A172 (cell line): ENCODE measurements around the gene CCNDBP1. TPM values are rescaled to one million over a fixed set of nuclear protein-coding genes. Genes with fewer than 3 reads are reported as not detected.
A peak's percentile ranks its signal among the peaks of the same experiment; 100 is the strongest.
"Not testable (repeated sequence)": the region's sequence is repeated elsewhere in the genome, so short reads cannot be mapped to it uniquely, and the experiment has no call there.

Experiments used
- DNase-seq: peaks from one replicate; pipeline ENCODE4 v3.0.0-alpha.2; 2015; ENCODE audit warnings: low spot score
- total RNA-seq: library from RNA; depleted of rRNA; stranded (reverse); fragments of >200 nt; shearing (Covaris generic); gene quantifications from 2 replicates; pipeline ENCODE4 v1.2.3, GENCODE V29; 2014

CCNDBP1 gene
- total RNA-seq, 1 experiment from 2014 or later = 90.6 TPM

DNA sequence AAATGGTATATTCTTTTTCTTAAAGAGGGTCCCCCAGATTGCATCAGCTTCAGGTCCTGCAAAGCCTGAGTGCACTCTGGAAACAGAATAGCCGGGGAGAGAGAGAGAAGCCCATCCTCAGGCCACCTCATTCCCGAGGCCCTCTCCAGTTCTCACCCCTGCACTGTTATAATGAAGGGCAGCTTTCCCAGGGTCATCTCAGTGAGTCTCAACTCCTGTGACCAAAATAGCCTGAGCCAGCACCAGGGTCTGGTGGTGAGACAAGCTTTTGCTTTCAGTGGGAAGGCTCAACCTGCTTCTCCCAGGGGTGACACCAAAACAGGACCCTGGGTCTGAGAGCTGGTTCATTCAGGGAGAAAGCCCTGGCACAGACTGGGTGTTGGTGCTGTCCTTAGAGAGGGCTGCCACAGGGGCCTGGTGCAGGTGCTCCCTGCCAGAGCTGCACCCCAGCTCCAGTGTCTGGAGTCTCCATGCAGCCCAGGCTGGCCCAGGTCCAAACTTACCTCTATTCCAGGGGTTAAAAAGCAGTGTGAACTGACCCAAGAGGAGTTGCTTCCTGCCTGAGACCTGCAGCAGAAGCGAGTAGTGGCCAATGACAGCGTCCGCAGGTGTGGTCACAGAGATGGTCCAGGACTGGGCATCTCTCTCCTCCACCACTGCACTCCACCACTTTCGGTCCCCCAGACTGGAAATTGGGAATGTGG is 29.5 kb downstream of the CCNDBP1 start:
- no peak for DNase-seq

DNA sequence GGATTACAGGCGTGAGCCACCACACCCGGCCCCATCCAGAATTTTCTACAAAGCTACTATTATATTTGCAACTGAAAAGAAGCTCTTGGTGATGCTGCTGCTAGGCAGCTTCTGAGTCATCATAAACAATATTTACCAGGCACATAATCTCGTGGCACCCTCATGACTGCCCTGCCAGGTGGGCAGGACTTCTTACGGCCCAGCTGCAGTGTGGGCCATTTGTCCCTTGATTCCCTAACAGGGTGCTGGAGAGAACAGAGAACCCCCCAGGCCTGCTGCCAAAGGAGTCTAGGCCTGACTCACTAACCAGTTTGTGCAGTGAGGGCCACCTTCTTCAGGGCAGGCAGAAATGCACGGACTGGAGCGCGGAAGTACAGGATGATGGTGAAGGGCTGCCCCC is 30.8 kb downstream of the CCNDBP1 start:
- DNase-seq = peak; percentile 42

DNA sequence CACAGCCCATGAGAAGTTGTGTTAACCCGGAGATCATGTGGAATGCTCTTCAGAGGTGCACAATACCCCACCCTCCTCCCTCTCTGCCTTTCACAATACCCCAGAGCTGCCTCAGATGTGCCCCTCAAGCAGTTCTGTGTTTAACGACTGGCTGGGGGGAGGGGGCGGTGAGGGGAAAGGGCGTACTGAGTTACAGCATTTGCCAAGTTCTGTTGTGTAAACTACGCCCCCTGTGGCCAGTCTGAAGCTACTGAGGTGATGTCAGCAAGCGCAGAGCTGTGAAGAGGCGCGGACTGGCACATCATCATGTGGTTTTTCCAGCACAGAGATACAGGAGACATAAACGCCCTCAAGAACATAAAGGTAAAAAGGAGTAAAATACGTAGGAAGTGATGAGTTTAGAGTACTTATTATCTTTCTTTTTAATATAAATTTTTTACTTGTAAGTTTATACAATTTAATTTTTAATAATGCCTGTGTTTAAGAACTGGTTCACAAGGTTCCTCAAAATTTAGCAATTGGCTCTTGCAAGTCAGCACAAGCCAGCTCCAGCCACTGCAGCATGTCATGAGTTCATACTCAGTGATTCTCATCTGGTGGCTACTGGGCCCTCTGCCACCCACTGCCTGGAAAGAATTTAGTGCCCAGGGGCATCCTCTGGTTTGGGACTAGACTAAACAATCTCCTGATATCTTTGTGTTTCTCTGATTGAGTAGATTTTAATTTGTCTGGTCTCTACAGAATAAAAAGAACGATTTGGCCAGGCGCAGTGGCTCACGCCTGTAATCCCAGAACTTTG is 33.9 kb downstream of the CCNDBP1 start:
- no peak for DNase-seq

DNA sequence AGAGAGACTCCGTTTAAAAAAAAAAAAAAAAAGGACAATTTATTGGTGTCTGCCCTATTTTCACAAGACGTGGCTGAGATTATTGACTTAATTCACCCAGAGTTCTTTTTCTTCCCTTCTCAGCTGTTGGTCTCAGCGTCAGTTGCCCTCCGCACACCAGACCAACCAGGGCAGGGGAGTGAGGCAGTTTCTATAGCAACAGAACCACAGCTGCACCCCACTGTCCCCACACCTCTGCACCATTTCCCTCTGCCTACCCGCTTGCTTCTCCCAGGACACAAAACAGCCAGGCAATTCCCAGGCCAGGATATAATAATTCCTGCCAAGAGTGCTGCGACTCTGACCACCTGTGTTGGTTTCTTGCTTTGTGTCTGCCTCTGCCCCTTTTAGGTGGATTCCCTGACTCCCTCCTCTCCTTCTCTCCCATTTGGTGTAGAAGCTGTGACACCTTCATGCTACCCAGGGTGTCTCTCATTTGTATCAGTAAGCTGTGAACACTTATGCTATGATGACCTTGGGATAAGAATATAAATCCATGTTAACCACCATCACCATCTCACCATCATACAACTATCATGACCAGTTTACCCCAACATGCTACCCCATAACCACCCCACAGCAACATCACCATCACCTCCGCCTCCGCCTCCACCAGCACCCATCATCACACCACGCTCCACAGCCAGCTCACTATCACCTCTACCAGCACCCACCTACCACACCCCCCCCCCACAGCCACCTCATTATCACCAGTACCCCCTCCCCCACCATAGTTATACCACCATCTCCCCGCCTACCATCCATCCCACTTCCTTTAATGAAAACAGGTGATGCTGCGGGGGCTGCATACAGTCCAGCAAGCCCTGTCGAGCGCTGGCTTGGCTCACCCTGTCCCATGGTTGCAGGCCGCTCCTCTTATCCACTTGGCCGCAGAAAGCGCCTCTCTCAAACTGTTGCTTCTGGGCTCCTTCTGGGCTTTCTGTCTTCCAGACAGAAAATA is 35.0 kb downstream of the CCNDBP1 start:
- no peak for DNase-seq

DNA sequence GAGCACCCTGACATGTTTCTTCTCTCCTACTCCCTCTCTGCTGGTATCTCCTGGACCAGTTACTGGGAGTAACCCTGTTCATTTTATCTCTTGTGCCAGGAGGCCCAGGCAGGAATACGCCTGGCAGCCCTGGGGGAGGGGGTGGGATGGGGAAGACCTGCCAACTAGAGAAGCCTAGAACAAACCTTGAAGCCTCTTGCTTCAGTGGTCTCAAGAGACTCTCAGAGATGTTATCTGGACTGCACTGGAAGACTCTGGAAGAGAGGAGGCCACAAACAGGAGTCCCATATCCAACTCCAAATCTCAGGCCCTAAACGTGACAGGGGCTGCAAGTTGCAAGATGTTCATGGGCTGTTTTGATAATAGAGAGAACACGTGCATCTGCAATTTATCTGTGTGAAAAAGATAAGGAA is 35.8 kb downstream of the CCNDBP1 start, which contains the start of gene EPB42:
Gene EPB42 (minus strand): TSS at position 28 of the 413 bp plus-strand sequence. CDS start 193 bp downstream, outside the sequence.
- DNase-seq = no peak

DNA sequence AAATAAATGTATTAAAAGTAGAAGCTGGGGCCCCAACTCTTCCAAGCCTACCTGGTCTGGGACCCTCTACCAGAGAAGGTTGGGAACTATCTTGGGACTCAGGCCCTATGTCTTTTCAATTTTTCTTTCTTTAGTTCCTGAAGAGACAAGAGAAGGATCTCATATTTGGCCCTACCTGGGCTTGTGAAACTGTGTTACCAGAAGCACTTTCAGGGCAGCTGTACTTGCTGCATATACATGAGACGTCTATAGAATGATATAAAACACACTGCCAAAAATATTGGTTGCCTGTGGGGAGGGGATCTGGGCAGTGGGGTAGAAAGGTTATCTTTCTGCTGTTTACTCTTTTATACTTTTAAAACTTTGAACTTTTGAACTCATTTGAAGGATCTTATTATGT is 36.2 kb downstream of the CCNDBP1 start:
- no peak for DNase-seq

DNA sequence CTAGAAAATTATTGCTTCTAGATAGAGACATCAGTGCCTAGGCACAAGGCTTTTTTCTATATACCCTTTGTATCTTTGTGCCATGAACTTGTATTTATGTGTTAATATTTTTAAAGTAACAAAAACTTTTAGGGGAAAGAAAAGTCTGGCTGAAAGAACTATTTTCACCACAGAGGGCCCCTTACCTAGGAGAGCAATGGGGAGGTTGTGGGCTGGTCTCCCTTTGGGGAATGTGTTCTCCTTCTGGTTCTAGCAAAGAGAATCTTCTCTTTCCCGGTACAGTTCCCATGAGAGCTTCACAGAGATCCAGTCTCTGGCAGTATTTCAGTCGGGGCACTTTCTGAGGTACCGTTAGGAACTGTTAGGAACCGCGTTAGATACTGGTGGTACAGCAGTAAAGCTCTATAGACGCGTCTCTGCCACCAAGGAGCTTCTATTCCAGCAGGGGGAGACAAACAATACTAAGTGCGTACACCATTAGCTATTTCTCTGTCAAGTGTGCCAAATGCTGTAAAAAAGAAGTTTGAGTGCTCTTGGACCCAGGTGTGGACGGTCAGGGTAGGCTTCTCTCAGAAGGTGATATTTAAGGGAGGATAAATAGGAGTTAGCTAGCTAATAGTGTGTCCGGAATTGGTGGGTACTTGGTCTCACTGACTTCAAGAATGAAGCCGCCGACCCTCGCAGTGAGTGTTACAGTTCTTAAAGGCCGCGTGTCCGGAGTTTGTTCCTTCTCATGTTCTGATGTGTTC is 40.2 kb downstream of the CCNDBP1 start:
- DNase-seq = peak; percentile 71

DNA sequence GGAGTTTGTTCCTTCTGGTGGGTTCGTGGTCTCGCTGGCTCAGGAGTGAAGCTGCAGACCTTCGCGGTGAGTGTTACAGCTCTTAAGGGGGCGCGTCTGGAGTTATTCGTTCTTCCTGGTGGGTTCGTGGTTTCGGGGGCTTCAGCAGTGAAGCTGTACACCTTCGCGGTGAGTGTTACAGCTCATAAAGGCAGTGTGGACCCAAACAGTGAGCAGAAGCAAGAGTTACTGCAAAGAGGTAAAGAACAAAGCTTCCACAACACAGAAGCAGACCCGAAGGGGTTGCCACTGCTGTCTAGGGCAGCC is 40.7 kb downstream of the CCNDBP1 start:
- DNase-seq = not testable (repeated sequence)

DNA sequence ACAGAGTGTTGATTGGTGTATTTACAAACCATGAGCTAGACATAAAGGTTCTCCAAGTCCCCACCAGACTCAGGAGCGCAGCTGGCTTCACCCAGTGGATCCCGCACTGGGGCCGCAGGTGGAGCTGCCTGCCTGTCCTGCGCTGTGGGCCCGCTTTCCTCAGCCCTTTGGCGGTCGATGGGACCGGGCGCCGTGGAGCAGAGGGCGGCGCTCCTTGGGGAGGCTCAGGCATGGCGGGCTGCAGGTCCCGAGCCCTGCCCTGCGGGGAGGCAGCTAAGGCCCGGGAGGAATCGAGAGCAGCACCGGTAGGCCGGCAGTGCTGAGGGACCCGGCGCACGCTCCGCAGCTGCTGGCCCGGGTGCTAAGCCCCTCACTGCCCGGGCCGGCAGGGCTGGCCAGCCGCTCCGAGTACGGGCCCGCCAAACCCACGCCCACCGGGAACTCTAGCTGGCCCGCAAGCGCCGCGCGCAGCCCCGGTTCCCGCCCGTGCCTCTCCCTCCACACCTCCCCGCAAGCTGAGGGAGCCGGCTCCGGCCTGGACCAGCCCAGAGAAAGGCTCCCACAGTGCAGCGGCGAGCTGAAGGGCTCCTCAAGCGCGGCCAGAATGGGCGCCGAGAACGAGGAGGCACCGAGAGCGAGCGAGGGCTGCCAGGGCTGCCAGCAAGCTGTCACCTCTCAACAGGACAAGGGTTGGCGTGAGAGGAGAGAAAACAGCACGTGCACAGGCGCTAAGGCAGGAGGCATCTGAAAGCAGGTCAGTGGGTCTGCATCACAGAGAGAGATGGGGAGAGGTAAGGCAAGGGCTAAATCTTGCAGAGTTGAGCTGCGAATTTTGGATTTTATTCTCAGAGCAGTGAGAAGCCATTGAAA is 41.5 kb downstream of the CCNDBP1 start:
- DNase-seq = no peak

DNA sequence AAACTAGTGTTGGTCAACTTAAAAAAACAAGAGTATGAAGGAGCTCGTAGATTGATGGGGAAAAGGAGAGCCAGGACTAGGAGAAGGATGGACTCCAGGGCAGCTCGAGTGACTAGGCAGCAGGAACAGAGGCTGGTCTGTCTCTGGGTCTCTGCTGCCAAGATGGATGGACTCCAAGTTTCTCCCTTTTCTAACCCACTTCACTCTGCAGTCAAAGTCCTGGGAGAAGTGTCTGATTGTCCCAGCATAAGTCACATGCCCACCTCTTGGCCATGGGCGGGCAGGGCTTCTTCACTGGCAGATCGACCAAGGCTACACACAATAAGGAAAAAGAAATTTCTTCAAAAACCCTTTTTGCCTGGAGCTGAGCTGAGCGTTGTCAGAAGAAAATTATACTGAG is 44.8 kb downstream of the CCNDBP1 start:
- no peak for DNase-seq

DNA sequence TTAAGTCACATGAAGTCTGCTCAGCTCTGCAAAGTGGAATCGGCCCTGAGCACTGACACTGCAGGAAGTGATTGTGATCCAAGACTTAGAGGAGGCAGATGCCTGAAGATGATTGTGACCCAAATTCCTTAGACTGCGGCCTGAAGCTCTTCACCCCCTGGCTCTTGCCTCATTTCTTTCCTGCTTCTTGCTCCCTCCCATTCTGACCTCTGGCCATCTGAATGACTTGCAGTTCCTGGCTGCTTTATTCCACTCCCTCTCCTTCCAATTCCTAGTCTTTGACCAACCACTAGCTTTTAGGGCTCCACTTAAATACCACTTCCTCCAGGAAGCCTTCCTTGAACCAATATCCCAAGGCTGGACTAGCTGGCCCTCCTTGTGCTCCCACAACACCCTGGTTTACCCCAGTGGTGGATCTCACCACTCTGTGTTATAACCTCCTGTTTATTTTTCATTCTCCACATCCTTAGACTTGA is 45.5 kb downstream of the CCNDBP1 start:
- no peak for DNase-seq

DNA sequence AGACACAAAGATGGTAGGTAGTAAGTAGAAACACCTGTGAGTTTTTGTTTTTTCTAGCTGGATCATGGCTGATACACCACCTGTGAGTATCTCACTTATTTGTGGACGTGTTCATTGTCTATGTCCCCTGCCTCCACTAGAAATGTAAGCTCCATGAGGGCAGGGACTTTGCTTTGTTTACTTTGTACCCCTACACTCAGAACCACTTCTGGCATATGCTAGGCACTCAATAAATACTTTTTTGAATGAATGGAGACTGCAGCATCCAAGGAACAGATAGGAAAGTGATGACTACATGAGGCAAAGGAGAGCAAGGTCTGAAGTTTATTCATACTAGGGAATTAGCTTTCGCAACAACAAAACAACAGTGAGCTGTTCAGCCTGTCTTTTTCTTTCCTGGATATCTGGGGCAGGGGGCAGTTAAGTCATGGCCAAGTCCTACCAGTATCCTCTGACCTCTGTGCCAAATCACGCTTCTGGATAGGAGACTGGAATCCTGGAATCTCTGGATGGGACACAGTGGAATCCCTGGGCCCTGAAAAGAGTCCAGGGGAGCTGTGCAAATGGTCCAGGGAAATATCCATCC is 47.2 kb downstream of the CCNDBP1 start:
- no peak for DNase-seq

DNA sequence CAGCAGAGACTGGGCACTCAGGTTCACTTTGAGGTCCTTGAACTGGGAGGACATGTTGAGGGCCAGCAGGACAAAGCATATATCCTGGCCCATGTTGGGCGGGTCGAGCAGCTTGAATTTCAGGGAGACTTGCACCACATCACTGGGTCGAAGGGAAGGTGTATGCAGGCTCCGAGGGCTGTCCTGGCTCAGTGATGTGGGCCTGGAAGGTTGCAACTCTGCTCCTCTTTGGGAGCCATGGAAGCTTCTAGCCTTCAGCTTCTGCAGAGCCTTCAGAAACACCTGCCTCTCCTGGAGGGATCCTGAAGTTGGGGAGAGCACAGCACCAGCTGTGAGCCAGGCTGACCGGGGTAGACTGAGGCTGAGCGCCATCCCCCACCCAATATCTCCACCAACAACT is 50.3 kb downstream of the CCNDBP1 start:
- no peak for DNase-seq

DNA sequence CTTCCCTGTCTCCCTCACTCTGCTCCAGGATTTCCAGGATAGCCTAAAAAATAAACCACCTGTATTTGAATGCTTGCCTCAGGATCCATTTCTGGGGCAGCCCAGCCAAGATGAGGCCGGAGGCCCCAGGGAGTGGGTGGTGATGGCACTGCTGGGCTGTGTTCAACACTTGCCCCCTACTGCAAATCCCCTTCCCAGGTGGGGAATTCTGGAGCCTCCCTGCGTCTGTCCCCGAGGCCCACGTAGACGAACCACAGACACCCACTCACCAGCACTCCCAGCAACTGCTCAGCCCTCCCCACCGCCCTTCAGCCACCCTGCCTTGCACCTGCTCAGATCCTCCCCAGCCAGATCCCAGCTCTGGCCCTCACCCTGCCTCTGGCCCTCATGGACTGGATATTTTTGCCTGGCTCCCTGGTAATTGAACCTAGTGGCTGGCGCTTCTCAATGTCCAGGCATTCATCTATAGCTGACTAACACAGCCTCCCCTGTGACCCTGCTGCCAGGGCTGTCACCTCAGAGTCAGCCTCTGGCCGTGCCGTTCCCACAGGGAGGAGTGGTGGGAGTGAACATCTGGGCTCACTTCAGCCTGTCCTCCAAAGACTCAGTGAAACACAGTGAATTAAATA is 52.8 kb downstream of the CCNDBP1 start:
- no peak for DNase-seq

DNA sequence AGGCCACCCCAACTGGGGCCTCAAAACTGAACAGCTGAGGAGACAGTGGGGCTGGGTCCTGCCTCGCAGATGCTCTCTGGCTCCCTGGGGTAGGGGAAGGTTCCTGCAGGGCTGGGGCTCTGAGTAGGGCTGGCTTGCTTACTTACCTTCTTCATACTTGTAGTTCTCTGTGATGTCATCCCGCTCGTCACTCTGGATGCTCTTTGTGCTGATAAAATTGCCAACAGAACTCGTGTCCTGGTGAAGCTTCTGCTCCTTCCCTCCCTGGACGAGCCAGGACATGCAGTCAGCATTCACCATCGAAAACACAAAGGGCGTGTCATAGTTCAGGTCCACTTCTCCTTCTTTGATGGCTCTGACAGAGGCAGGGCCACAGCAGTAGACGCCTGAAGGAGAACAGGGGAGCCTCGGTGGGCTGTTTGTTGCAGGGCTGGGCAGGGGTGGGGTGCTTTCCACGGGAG is 53.5 kb downstream of the CCNDBP1 start:
- DNase-seq = no peak

DNA sequence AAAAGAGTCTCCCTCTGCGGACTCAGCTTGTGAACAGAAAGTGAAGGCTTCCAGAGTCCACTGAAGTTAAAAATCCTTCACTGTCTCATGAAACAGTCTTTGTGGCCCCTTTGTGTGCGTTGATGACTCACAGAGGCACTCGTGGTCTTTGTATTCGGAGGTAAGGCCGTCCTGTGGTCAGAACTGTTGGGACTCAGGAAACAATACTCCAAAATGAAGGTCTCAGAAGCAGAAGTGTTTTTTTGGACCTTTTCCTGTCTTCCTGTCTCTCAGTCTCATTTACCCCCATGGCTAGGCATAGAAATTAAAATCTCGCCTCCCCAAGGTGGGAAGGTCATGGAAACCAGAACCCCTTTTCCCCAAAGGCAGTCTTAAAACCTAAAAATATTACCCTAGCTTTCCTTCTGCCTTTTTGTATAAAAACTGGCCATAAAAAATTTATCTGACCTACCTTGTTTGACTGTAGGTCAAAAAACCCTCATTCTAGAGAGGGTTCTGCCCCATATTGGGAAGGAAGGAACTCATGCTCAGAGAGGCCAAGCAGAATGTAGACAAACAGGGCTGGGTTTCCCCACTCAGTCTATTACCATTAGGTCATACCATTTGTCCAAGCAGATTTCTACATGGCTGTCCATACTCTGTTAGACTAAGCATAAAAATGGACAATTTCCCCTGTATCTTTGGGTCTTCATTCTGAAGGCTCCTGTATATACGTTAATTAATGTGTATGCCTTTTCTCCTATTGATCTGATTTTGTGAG is 54.7 kb downstream of the CCNDBP1 start:
- peak; percentile 47 for DNase-seq

DNA sequence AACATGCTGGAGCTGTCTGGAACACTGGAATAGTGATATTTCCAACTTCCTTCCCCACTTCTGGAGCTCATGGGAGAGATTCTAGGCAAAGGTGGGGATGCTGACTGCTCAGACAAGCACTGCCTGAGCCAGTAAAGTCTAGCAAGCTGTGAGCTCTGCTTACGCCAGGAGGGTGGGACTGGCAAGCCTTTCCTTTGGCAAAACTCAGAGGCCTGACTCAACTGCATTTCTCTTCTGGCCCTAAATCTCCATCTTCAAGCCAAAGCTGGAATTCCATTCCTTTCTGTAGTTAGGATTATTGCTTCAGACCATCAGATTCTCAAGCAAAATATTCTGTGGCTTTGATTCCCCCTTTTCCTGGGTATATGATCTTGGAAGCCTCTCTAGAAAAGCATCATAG is 55.9 kb downstream of the CCNDBP1 start:
- no peak for DNase-seq

DNA sequence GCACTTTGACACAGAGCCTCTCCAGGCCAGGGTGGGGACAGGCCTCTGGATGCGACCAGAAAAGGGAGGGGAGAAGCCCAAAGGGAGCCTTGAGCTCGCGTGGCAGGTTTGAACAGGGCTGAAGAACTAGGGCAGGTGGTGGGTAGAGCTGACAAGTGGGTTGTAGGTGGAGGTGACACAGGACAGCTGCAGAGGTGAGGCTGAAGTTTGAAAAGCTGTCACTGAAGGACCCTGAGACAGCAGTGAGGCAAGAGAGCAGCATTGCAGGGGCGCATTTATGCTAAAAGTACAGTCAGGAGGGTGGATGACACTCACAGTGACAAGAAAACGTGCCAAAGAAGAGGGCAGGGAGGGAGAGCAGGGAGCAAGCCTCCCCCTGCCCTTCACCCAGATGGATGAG is 57.4 kb downstream of the CCNDBP1 start:
- DNase-seq = no peak
